HG02885 (cell line): ENCODE data around the gene CHST13.

Experiments
- ATAC-seq: cut with Tn5 transposase; IDR thresholded peaks from one replicate; pipeline ENCODE4 v1.9.1; 2021; ENCODE audit warnings: mild to moderate bottlenecking; ENCODE audit not compliant: unreplicated experiment, poor library complexity

CHST13 gene

DNA sequence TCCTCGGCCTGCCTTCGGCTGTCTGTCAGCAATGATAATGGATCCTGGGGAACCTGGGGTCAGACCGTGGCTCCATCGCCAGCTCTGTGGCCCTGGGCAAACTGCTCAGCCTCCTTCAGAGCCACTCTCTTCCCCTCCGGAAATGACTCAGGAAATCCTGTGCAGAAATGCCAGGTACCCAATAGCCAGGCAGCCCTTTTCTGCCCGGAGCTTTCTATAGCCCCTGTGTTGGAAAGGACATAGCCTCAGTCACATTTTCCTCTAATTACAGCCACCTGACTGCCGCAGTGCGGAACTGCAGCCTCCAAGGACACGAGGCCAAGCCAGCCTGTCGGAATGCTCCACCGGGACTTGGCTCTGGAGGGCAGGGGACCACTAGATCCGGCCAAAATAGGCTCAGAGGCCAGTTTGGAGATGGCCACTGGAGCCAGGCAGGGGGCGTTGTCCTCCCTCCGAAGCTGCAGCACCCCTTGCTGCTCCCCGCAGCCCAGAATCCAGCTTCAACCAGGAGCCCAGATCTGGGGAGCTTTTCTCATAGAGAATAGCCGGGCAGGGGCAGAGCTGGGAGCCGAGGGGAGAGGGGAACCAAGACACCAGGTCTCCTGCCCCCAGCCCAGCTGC, 36.7 kb upstream of the CHST13 start:
- no peak for ATAC-seq

DNA sequence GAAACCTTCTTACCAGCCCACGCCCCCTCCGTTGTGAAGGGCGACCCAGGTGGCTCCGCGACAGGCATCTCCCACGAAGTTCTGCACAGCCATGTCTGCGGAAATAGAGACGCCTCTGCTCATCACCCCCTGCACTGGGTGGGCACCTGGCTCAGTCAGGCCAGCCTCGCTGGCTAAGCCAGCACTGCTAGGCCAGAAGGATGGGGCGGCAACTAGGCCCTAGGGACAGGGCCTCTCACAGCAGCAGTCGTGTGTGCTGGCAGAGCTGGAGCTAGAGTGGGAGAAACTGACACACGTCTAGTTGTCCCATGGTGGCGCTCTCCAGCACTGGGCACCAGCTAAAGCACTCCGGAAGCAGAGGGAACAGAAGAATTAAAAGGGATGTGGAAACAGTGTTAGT, 35.8 kb upstream of the CHST13 start:
- no peak for ATAC-seq

DNA sequence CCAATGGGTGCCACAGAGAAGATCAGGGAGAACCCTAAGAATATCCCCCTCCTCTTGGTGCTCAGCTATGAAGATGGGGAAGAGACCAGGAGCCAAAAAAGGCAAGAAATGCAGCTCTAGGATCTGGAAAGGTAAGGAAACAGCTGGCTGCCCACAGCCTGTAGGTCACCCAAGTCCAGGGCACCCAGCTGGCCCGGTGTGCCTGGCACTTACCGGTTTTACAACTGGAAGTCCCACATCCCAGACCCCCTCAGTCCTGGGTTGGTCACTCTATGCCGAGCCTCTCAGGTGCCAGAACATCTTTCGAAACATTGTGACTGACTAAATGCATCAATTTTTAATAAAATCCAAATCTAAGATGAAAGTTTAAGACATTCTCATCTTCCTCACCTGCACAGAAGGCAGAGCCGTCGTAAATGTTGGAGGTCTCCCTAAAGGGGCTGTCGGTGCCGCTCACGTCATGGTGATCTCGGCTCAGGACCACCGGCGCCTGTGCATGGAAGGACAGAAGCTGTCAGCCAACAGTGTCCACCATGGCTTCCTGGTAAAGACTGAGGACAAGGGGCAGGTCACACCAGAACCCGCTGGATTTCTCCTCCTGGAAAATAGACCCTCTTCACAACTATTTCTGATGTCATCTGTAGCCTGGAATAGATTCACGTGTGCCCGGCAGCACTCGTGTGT, 34.9 kb upstream of the CHST13 start:
- no peak for ATAC-seq

DNA sequence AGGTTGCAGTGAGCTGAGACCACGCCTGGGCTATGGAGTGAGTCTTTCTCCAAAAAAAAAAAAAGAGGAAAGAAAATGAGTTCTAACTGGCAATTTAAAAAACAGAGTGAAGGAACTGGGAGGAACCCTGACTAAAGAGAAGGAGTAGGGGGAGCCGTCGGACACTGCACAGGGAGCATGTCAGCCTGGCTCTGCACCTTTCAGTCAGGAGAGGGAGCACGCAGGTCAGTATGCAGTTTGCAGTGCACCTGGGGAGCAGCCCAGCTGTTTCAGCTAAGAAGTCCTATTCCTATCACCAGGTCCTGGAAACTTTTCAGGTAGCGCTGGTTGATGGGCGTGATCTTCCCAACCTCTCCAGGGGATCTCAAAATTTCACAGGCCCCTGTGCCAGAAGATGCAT, 33.3 kb upstream of the CHST13 start:
- no peak for ATAC-seq

DNA sequence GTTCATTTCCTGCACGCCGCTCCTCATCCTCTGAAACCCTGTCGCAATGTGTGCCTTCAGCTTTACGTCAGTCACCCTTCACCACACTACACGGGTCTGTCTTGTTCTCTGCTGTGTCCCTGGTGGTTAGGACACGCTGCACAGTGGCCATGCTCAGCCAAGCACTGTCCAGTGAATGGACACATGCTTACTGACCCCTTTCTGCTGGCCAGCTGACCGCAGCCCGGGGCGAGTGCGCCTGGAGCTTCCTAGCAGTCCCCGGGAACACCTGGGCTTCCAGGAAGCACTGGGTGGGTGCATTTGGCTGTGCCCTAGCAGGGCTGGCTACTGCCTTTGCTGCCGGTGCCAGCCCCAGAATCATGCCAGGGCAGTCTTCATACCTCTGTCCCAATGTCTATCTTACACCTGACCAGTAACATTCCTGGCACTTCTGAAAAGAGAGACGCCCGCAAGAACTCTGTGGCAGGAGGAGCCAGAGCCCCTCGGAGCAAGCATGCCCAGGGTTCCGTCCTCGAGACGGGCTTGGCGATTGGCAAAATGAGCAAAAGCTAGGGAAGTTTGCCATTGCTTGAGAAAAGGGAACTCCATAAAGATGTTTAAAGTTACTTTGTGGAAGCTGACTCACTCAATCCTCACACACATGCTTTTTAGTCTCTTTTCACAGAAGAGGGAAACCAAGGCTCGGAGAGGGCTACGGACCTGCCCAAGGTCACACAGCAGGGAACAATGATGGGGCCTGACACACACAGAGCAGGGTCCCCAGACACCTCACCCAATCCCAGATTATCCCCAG, 32.5 kb upstream of the CHST13 start:
- ATAC-seq, result no peak

DNA sequence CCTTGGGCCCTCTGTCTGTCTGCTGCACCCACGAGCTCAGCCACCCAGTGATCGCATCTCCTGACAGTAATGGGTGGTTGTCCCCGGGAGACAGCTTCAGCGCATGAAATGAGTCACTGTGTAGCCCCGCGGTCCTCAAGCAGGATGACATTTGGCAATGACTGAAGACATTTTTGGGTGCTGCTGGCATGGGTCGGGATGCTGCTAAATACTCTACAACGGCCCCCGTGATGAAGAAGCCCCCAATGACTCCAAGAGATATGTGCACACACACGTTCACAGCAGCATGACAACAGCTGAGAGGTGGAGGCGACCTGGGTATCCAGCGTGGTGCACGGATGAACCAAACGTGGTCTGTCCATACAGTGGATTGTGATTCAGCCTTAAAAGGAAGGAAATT, 30.9 kb upstream of the CHST13 start:
- ATAC-seq, result no peak

DNA sequence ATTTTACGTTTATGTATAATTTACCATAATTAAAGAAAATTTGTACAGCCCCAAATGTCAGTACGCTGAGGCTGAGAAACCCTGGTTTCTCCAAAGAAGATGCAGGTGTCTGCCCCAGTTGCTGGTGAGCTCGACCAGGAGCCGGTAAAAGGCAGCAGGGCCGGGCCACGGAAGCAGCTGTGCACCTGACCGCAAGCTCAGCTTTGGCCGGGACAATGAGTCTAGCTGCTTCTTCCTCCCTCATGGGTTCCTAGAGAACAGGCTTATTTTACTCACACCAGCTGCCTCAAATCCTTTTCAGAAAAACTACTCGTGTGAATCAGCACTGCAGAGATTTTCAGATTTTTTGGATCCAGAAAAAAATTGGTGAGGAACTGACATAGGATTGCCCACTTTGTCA, 30.2 kb upstream of the CHST13 start:
- ATAC-seq, result no peak

DNA sequence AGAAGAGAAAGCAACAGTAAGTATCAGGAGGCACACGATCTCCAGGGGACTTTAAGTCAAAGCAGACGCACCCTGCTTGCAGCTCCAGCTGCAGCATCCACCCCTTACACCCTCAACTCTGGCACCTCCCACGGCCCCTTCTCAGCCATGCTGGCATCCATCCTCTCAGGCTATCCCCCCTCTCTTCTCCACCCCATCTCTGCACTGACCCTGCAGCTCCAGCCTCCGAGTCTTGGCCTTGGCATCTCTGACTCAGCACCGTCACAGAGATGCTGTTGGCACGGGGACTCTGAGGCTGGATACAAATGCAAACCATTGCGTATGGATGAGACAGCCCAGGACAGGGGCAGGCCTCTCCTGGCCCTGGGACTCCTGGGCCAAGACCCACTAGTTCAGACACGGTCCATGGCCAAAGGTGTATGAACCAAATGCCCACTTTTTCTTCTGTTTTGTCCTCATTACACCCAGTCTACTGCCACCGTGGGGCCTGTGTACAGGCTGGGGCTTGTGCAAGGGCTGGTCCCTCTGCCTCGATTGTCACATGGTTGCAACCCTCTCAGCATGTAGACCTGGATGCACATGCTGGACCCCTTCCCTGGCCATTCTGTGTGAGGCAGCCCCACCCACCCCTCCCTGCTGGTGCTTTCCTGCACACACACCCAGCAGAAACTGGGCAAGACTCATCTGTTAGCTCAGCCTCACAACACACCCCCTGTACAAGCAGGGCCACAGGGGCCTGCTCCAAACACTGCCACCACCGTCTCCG, 29.6 kb upstream of the CHST13 start:
- no peak for ATAC-seq

DNA sequence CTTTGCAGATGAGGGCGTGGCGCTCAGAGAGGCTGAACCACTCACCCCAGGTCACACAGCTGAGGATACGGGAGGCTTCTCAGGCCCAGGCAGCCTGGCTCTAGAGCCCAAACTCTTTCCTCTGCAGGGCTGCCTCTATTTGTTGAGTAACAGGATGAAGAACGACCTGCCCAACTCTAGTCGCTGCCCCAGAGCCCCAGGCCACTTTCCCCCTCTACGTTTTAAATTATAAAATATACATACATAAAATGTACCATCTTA, 29.1 kb upstream of the CHST13 start:
- no peak for ATAC-seq

DNA sequence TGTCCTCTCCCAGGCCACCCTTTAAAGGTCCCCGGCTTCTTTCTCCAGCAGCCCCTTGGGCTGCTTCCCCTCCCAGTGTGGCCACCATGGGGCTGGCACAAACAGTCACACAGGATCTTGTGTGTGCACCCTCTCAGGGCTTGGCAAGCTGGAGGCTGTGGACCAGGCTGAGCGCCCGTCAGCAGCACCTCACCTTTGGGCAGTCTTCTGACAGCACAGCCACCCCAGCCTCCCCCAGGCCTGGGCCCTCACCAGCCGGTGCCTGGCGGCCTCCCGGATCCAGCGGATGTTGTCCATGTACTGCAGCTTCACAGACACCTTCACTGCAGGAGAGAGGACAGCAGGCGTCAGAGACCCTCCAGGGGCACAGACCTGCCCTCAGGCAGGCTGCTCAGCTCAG, 28.2 kb upstream of the CHST13 start:
- ATAC-seq, result no peak

DNA sequence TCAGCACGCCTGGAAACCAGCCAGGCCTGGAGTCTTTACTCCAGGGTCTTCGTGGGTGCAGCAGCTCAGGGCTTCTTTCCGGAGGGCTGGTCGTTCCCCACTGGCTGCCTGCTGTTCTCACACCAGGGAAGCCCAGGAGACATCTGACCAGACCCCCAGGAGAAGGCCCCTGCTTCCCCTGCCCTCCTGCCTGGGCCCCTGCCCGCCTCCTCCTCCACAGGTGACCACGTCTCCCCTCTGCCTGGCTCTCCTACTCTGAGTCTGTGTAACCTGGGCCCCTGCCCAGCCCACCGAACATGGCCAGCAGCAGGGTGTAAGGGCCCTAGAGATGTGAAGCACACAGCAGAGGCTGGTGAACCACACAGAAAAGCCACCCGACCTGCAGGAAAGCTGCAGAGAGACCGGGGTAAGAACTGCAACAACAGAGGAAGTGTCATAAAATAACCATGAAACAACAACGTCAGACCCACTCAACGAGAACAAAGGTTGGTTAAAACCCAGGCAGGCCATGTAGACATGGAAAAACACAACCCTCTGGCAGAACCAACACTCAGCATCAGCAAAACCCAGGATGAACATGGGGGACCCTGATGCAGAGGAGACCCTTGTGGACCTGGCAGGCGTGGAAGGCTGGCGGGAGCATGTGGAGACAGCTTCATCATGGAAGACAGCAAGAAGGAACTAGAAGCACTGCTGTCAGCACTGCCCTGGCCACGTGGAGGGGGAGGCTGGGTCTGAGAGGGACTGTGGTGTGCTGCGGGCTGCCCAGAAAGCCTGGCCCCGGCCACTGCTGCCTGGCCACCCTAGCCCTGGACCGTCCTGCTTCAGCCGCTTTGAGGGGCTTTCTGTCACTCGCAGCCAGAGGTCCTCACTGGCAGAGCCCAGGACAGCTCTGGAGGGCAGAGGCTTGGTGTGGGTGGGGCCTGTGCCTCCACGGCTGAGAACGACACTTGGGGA, 26.8 kb upstream of the CHST13 start:
- ATAC-seq, result no peak

DNA sequence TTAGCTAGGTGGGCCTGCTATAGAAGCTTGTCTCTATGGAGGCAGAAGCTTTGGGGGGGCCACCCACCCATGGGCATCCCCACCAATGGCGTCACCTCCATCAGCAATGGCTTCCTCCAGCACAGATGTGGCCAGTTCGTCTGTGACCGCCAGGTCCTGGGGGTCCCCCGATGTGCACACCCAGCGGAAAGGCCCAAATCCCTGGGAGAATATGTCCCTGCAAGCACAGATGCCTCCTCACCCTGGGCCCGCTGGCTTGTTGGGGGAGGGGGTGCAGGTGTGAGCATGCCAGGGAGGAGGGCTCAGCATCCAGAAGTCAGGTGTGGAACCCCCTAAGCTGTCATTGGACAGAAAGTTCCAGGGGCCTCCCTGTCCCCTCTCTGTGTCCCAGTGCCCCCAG, 26.0 kb upstream of the CHST13 start:
- ATAC-seq, result no peak

DNA sequence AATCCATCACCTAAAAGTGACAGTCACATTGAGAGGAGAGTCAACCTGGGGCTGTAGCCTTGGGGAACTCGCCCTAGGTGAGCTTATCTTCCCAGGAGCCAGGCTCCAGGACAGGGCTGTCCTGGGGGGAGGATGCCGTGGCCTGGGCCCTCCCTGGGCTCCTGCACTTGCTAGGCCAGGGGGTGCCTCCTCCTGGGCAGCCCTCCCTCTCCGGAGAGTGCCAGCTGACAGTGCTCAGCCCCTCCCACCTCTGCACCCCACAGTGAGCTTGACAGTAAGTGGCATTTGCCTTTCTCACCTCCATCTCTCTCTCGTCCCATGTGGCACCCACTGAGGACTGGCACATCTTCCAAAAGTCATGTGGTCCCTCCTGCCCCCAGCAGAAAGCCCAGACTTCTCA, 25.5 kb upstream of the CHST13 start:
- no peak for ATAC-seq

DNA sequence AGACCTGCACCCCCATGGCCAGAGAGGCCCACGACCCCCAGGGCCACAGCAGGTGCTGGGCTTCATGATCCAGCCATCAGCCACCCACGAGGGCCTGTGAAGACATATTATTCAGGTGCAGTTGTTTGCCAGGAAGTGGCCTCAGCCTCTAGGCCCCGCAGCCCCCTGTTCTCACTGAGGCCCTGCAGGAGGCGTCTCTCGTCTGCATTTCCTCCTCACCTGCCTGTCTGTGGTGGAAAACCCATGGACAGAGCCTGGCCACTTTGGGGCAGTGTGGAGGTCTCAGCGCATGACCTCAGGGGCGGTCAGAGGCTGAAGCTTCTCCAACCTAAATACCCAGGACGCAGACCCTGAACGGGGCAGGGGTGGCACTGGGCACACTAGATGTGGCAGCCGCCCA, 25.0 kb upstream of the CHST13 start:
- ATAC-seq, result no peak

DNA sequence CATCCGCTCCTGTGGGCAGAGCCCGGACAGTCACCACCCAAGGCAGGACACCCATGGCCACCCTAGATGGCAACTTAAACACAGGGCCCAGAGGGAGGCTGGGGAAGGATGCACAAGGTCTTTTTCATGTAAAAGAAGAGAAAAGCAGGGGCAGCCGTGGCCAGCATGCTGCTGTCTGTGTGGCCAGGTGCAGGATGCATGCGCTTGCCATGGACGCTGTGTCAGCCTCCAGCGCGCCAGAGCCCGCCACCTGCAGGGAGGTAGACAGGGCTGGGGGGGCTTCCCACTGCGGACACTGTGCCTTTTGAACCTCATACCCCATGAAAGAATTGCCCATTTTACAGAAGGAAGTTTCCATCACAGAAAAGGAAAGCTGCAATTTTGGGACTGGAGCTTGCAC, 24.6 kb upstream of the CHST13 start:
- ATAC-seq, result no peak

DNA sequence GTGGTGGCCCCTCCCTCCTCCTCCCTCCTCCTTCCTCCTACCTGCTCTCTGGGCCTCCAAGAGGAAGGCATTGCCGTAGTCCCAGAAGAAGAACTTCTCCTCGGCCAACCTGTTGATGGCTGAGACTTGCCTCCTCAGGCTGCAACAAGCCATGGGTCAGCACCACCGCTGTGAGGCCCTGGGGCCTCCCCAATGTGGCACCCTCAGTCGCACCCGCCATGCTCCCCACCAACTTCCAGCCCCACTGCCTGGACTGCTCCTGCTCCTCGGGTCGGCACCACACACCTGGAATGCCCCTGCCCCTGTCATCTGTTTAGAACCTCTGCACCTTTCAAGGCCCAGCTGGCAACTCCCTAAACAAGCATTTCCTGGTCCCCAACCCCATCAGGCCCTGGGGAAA, 23.9 kb upstream of the CHST13 start:
- no peak for ATAC-seq

DNA sequence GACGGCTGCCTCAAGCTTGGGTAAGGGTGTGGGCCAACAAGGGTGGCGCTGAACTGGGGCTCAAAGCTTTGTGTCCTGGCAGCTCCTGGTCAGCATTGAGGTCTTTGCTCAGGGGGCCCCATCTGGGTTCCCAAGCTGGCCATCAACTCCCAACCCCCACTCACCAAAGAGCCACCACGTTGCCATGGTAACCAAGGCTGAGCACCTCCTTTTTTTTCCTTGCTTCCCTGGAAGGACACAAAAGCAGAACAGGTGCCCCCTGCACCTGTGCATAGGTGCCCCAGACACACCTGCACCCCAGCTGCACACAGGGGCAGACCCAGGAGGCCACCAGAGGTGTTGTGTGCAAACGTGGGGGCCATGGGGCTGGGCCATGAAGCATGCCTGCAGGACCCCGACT, 22.9 kb upstream of the CHST13 start:
- no peak for ATAC-seq

DNA sequence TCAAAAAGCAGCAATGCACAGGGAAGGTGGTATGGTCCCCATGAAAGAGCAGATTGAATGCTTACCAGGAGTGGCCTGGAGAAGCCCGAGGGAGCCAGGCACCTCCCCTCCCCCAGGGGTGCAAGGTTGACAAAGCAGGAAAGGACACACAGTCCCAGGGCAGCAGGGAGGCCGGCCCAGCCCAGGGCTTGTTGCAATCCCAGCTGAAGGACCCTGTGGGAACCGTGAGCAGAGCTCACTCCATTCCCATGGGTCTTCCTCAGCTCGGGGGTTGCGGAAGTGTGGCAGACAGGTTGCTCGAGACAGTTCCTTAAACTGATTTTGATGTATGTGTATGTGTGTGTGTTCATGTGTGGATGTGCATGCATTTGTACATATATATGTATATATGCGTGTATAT, 22.2 kb upstream of the CHST13 start:
- ATAC-seq, result no peak

DNA sequence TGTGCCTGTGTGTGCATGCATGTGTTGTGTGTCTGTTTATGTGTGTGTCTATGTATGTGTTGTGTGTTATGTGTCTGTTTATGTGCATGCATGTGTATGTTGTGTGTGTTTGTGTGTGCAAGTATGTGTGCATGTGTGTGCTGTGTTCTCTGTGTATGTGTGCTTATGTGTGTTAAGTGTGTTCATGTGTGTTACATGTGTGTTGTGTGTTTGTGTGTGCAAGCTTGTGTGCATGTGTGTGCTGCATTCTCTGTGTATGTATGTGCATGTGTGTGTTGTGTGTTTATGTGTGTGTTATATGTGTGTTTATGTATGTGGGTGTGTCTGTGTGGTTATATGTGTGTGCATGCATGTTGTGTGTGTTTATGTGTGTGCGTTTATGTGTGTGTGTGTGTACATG, 21.3 kb upstream of the CHST13 start:
- ATAC-seq, result no peak

DNA sequence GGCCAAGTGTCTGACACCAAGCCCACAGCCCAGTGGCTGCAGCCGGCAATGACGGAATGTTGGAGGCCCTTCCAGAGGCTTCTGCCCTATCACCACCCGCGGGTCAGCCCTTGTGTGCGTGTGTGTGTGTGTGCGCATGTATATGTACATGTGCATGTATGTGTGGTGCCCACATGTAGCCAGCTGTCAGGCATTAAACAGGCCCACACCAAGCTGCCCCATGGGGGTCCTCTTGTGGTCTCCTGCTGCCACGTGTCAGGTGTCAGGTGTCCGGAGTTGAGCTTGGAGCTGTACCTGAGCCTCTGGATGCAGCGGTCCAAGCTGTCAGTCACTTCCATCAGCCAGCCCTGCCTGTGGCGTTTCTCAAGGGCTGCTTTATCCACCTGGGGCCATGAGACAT, 20.3 kb upstream of the CHST13 start:
- ATAC-seq, result no peak
